Colonic mucosa (tissue), 4 donors: ENCODE data around the gene DEFB114. TPM values are rescaled to one million over a fixed set of nuclear protein-coding genes. Genes with fewer than 3 reads are reported as not detected.

Source experiments
- DNase-seq: peaks from one replicate; pipeline ENCODE4 v3.0.0-alpha.2; 2020
- H3K27ac ChIP-seq: fragments of 200-600 bp; one replicate; pipeline ENCODE4 v1.8.0; 2021
- H3K27me3 ChIP-seq: fragments of 200-600 bp; one replicate; pipeline ENCODE4 v1.8.0; 2021
- H3K36me3 ChIP-seq: fragments of 200-600 bp; one replicate; pipeline ENCODE4 v1.8.0; 2021
- H3K4me1 ChIP-seq: fragments of 200-600 bp; one replicate; pipeline ENCODE4 v1.8.0; 2021; ENCODE audit warnings: mild to moderate bottlenecking
- H3K4me3 ChIP-seq: fragments of 200-600 bp; one replicate; pipeline ENCODE4 v1.8.0; 2021
- H3K9ac ChIP-seq, 2 donors: one replicate each; pipeline ENCODE4 v1.7.0; 2013; ENCODE audit warnings: control low read depth in 2 of 2, low read depth in 2 of 2, low read length in 2 of 2
- H3K9me3 ChIP-seq: fragments of 200-600 bp; one replicate; pipeline ENCODE4 v1.8.0; 2021
- CTCF ChIP-seq: fragments of 200-600 bp; IDR thresholded peaks from one replicate; pipeline ENCODE4 v1.8.0; 2022; ENCODE audit warnings: antibody characterized with exemption, mild to moderate bottlenecking
- intact Hi-C: fragments of 100-400 bp; cut with DNase I; formaldehyde crosslinking; loops from one replicate; pipeline ENCODE4 v1.14.1; 2022
- total RNA-seq, 2 donors: library from RNA; stranded (reverse); fragmentation: NEBNext Ultra II Directional in 1 of 2; extraction: Animal tissue kit (Norgen Biotek cat#: 25700) in 1 of 2; gene quantifications; one replicate each; pipeline ENCODE4 v1.2.1, GENCODE V29; 2021
- donor health status: healthy.
- donor health status: DM: no; HTN: no; CAD: no.
- donor health status: DM: no; HTN: no; CAD: no.

Gene DEFB114
- total RNA-seq, 2 donors from 2014 or later = not detected

- intact Hi-C loops = no loop called here
- no peak overlapping the region for H3K4me3 ChIP-seq
- H3K36me3 ChIP-seq = no peaks in the 10 kb centered on the region
- H3K9me3 ChIP-seq = no peaks in the 10 kb centered on the region
- no peak for DNase-seq
- H3K27me3 ChIP-seq = no peaks in the 10 kb centered on the region
- no peak overlapping the region for H3K9ac ChIP-seq
- H3K27ac ChIP-seq = no peak overlapping the region
- no peak for TF ChIP-seq CTCF
- H3K4me1 ChIP-seq = no peaks in the 10 kb centered on the region
Observed at GRCh38 chr6:49919935-49920644, 43.9 kb downstream of the DEFB114 start.

GRCh38 chr6:49919261-49919660 is 44.7 kb downstream of the DEFB114 start:
- Histone ChIP-seq H3K4me3 (no peak overlapping the region), H3K27me3 (no peaks in the 10 kb centered on the region), H3K9ac (no peak overlapping the region), H3K9me3 (no peaks in the 10 kb centered on the region), H3K36me3 (no peaks in the 10 kb centered on the region), H3K27ac (no peak overlapping the region), H3K4me1 (no peaks in the 10 kb centered on the region)
- intact Hi-C loops = no loop called here
- DNase-seq = no peak
- TF ChIP-seq CTCF = no peak

GRCh38 chr6:49918787-49919186 is 45.2 kb downstream of the DEFB114 start:
- Histone ChIP-seq H3K4me3 (no peak overlapping the region), H3K36me3 (no peaks in the 10 kb centered on the region), H3K4me1 (no peaks in the 10 kb centered on the region), H3K27ac (no peak overlapping the region), H3K9me3 (no peaks in the 10 kb centered on the region), H3K27me3 (no peaks in the 10 kb centered on the region), H3K9ac (no peak overlapping the region)
- DNase-seq = no peak
- intact Hi-C loops = no loop called here
- no peak for TF ChIP-seq CTCF

- intact Hi-C loops = no loop called here
- H3K27ac ChIP-seq = no peak overlapping the region
- H3K27me3 ChIP-seq = no peaks in the 10 kb centered on the region
- H3K4me1 ChIP-seq = no peaks in the 10 kb centered on the region
- no peaks in the 10 kb centered on the region for H3K9me3 ChIP-seq
- TF ChIP-seq CTCF = no peak
- DNase-seq = no peak
- H3K4me3 ChIP-seq = no peak overlapping the region
- no peaks in the 10 kb centered on the region for H3K36me3 ChIP-seq
- no peak overlapping the region for H3K9ac ChIP-seq
Observed at GRCh38 chr6:49915035-49915434, 48.9 kb downstream of the DEFB114 start.

GRCh38 chr6:49913636-49914375 is 50.2 kb downstream of the DEFB114 start:
- H3K4me3 ChIP-seq = no peak overlapping the region
- no peak overlapping the region for H3K9ac ChIP-seq
- H3K9me3 ChIP-seq = no peaks in the 10 kb centered on the region
- TF ChIP-seq CTCF = no peak
- H3K27me3 ChIP-seq = no peaks in the 10 kb centered on the region
- intact Hi-C loops = no loop called here
- no peaks in the 10 kb centered on the region for H3K36me3 ChIP-seq
- H3K27ac ChIP-seq = no peak overlapping the region
- H3K4me1 ChIP-seq = no peaks in the 10 kb centered on the region
- no peak for DNase-seq
